22Rv1 (cell line): ENCODE results near the gene EPS8L2.

Experiments used
- ZFX ChIP-seq: fragments of 450-650 bp; IDR thresholded peaks from 2 replicates; pipeline ENCODE4 v1.6.1; 2017; ENCODE audit warnings: antibody characterized with exemption, borderline replicate concordance
- TF ChIP-seq, protein P1 (sequence below): fragments of 450-650 bp; IDR thresholded peaks from 2 replicates; pipeline ENCODE4 v1.5.1; 2017; ENCODE audit warnings: mild to moderate bottlenecking

GRCh38 chr11:696955-697491 lies 9.0 kb upstream of the EPS8L2 start:
- TF ChIP-seq, protein P1, sequence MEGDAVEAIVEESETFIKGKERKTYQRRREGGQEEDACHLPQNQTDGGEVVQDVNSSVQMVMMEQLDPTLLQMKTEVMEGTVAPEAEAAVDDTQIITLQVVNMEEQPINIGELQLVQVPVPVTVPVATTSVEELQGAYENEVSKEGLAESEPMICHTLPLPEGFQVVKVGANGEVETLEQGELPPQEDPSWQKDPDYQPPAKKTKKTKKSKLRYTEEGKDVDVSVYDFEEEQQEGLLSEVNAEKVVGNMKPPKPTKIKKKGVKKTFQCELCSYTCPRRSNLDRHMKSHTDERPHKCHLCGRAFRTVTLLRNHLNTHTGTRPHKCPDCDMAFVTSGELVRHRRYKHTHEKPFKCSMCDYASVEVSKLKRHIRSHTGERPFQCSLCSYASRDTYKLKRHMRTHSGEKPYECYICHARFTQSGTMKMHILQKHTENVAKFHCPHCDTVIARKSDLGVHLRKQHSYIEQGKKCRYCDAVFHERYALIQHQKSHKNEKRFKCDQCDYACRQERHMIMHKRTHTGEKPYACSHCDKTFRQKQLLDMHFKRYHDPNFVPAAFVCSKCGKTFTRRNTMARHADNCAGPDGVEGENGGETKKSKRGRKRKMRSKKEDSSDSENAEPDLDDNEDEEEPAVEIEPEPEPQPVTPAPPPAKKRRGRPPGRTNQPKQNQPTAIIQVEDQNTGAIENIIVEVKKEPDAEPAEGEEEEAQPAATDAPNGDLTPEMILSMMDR = no peak
- TF ChIP-seq ZFX = no peak
